ENCODE results near the gene GSN.

DNA sequence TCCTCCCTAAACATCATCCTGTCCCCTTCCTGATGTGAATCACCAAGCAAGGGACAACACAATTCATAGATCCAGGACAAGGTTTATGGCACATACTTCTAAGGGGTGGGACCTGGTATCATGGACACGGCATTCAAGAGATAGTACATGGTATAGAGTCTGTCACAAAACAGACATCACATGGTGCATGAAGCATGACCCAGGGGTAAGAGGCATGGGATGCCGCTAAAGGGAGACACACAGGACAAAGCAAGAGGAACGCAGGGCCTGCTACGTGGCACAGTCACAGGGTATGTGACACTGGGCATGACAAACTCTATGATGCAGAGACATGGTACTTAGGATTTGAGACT is 20.7 kb downstream of the GSN start:
- TF ChIP-seq, protein P1, sequence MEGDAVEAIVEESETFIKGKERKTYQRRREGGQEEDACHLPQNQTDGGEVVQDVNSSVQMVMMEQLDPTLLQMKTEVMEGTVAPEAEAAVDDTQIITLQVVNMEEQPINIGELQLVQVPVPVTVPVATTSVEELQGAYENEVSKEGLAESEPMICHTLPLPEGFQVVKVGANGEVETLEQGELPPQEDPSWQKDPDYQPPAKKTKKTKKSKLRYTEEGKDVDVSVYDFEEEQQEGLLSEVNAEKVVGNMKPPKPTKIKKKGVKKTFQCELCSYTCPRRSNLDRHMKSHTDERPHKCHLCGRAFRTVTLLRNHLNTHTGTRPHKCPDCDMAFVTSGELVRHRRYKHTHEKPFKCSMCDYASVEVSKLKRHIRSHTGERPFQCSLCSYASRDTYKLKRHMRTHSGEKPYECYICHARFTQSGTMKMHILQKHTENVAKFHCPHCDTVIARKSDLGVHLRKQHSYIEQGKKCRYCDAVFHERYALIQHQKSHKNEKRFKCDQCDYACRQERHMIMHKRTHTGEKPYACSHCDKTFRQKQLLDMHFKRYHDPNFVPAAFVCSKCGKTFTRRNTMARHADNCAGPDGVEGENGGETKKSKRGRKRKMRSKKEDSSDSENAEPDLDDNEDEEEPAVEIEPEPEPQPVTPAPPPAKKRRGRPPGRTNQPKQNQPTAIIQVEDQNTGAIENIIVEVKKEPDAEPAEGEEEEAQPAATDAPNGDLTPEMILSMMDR (IDR thresholded peaks at IDR 0.05; ENCODE audit: low read depth, low read length, missing input control), result no peak
- TF ChIP-seq TAF1 (conservative IDR thresholded peaks at IDR 0.05), result no peak
- TF ChIP-seq, protein P2, sequence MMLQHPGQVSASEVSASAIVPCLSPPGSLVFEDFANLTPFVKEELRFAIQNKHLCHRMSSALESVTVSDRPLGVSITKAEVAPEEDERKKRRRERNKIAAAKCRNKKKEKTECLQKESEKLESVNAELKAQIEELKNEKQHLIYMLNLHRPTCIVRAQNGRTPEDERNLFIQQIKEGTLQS (IDR thresholded peaks at IDR 0.05), result no peak
